SIG-M5 treated with dmso at 0.1 percent for 504 hours (cell line): ENCODE results near the gene CREBBP.

ENCODE experiments used
- DNase-seq: peaks from one replicate; lab custom pipeline; 2025; ENCODE audit not compliant: unreplicated experiment; lab: John Stamatoyannopoulos, UW

CREBBP gene

DNA sequence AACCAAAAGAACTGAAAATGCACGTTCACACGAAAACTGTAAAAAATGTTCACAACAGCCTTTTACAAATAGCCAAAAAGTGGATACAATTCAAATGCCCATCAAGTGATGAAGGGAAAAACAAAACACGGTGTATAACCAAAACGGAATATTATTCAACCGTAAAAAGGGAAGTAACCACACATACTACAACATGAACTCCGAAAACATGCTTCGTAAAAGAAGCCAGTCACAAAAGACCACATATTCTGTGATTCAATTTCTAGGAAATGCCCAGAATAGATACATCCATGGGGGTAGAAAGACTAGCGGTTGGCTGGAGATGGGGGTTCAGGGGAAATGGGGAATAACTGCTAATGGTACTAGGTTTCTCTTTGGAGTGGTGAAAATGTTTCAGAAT is 81.7 kb downstream of the CREBBP start:
- no peak for DNase-seq

DNA sequence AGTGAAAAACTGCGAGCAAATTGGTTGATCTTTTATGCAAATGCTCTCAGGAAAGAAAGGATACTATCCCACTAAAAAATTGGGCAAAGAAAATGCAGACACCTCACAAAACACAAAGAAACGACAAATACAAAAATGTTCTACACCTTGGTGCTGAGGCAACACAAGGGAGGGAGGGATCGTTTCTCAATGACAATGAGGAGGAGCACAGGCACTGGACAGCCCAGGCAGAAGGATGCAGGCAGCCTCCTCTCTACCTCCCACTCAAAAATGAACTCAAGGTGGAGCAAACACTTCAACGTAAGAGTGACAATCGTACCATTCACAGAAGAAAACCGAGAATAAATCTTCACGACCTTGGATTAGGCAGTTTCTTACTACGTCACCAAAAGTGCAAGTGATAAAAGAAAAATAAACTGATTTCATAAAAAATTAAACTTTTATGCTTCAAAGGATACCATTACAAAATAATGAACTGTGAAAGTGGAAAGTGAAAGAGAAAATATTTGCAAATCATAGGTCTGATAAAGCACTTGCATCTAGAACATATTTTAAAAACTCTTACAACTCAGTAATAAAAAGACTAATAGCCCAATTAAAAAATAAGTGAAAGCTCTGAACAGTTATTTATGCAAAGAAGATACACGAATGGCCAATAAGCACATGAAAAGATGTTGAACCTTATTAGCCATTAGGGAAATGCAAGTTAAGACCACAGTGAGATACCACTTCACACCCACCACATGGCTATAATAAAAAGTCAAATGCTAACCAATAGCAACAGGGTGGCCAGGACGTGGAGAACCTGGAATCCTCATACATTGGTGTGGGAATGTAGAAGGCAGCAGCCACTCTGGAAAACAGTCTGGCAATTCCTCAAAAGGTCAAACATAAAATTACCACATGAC is 82.4 kb downstream of the CREBBP start:
- no peak for DNase-seq

DNA sequence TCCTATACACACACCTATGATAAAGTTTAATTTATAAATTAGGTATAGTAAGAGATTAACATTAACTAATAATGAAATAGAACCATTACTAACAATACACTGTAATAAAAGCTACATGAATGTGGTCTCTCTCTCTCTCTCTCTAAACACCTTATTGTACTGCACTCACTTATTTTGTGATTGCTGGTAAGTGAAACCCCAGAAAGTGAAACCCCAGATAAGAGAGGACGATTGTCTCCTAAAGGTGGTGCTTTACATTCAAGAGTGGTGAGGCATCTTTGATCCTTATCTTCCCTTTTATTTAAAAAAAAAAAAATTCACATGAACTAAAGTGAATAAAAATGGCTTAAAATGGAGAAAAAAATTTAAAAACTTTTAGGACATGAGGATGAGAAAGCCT is 83.0 kb downstream of the CREBBP start:
- DNase-seq: no peak

DNA sequence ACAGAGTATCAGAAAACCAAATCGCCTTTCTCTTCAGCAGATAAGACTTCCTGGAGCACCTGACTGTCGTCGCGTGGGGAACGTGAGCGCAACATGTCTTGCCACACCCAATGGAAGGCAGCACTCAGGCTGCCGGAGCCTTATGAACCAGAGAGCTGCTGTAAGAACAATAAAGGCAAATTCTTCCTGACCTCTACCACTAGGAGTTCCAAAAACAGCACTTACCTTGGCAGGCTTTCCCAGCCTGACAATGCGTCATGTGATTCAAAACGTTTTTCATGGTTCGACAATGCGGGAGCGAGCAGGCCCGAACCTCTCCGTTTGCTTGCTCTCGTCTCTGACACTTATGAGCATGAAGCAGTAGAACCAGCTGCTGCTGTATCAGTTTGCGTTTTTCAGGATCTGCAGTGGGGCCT is 87.3 kb downstream of the CREBBP start:
- no peak for DNase-seq

DNA sequence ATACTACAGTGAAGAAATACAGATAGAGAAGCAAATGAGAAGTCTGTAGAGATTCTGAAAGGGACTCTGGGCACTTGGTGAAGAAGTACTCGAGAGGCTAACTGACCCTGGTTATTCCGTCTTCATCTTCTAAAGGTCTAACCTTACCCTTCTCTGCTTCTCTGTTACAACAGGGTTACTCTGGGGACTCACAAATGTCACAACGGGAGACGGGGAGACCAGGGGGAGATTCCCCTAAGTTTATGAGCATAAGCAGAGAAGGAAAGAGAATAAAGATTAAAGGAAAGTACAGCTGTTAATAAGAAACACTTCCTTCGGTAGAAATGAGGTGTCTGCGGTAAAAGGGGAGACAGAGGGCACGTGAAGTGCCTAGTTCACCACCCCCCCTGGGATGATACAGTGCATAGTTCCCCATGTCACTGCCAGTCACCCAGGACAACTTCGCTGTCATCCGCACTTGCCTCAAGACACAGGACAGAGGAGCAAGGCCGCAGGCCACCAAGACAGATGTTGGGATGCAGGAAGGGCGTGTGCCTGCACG is 88.0 kb downstream of the CREBBP start:
- DNase-seq: no peak

DNA sequence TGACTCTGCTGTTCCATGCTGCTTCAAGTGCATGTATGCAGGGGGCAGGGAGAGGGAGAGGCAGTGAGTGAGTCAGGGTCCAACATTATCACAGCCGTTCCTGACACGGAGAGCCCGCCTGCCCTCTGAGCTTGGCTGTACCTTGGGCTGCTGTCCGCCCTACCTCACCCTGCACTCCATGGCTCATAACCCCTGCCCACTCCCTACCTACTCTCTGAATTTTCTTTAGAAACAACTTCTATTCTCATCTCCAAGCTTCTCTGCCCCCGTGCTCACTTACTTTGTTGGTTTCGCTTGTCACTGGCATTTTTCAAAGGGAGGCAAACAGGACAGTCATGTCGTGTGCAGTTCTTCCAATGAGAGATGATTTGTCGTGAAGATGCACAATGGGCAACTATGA is 88.8 kb downstream of the CREBBP start:
- no peak for DNase-seq

DNA sequence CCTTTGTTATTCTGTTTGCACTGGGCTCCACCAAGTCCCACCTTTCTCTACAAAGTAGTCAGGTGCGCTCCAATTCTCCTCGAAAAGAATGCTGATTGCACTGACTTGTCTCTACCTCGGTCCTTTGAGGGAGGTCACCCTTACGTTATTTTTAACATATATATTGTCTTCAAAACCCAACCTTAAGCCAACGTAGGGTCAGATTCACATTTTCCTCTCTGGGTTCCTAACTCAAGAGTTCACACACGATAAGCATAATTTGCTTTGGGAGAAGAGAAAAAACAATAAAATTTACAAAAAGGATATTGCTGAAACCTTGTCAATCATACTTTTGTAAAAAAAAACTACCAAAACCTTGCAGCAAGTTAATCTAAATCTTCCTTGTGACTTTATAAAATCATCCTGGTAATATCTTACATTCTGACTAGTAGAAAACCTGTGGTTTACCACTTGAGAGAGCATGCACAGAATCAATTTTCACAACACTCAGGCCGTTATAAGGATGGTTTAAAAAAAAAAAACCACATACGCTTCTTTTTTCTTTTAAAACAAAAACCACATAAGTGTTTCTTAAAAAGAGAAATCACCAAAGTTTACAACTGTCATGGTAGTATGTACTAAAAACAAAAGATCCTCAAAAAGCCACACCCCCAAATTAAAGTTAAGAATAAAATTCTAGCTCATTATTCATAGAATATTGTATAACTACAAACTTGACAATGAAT is 91.0 kb downstream of the CREBBP start:
- DNase-seq: no peak

DNA sequence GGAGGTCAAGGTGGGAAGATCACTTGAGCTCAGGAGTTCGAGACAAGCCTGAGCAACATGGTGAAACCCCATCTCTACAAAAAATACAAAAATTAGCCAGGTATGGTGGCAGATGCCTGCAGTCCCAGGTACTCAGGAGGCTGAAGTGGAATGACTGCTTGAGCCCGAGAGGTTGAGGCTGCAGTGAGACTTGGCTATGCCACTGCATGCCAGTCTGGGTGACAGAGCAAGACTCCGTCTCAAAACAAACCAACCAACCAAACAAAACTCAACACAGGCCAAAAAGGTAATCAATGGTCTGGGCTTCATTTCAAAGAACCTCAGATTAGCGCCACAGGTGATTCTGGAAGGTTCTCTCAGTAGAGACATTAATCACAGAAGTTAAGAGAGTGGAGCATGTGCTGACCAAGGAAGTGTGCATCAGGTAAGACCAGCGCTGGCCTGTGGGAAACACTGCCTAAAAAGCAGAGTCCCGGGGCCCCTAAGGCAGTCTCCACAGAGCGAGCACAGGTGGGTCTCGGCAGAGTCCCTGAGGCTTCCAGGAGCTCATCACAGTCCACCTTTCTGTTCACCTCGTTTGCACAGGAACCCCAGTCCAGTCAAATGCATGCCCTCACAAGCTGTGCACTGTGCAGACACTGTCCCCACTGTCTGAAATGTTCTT is 91.7 kb downstream of the CREBBP start:
- no peak for DNase-seq

DNA sequence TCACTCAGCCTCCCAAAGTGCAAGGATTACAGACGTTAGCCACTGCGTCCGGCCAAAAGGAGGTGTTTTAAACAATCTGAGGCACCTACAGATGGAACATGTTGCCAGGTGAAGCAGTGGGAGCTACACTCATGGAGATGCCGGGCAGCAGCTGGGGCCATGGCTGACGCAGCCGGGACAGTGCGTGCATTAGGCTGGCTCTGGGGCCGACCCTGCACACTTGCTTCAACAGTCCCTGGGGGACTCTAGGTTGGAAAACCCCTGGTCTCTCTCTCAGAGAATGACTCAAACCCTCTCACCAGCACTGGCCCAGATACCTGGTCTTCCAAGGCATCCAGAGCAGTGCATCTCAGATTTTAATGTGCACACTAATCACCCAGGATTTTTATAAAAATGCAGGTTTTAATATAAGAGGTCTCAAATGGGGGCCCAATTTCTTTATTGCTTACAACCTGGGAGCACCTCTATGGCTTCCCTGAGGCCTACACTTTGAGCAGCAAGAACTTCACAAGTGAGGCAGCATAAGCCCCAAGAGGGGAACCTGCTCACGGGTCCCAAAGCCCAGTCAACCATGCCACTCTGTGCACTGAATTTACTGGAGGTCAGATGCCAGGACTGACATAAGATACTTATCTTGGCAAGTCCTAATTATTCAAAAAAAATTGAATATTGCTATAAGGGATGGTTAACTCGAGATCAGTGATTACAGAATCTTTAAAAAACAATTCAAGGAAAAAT is 92.4 kb downstream of the CREBBP start:
- no peak for DNase-seq

DNA sequence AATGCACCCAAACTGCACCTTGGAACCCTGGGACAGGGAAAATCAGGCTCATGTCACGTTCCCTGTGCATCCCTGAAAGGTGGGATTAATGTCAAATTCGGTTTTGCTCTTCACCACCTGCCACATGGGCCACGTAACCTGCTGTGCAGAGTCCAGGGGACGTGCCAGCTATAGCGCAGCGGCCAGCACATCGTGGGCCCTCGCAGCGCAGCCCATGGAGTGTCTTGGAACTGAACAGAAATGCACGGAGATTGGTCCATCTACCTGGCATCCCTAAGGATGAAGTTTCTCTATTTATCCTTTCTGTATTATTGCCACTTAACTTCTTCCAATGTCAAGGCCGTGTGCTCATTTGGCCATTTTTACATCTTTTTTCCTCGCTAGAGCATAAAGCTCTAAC is 95.1 kb downstream of the CREBBP start:
- no peak for DNase-seq

DNA sequence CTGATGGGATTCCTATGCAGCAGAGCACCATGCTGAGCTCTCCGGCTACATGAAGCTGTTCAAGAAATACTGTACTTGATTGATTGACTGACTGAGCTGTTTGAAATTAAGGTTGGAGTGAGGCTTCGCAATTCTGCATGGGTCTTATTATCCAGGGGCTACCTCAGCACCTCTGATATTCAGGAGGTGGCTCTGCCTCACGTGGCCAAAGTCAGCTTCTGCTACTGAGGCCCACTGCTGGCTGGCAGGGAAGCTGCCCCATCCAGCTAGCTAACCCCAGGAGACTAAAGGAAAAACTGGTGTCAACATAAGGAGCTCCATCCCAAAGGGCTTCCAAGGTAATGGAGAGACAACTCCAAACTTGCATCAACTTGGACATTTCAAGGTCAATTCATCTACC is 97.0 kb downstream of the CREBBP start:
- DNase-seq: no peak

DNA sequence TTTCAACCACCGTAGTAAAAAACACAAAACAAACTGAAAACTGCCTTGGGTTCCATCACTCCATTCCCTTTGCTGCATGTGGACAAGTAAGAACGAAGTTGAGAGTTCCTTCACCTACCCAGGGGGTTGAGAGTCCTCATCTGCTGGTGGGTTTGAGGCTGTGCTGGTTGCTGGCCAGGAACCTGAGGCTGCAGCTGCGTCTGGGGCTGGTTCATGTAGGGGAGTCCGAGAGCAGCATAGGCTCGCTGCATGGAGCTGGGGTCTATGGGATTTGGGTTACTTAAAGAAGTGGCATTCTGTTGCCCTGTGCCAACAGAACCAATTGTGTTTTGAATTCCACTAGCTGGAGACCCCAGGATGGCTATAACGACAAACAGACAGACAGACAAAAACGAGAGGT is 97.9 kb downstream of the CREBBP start:
- DNase-seq: no peak

DNA sequence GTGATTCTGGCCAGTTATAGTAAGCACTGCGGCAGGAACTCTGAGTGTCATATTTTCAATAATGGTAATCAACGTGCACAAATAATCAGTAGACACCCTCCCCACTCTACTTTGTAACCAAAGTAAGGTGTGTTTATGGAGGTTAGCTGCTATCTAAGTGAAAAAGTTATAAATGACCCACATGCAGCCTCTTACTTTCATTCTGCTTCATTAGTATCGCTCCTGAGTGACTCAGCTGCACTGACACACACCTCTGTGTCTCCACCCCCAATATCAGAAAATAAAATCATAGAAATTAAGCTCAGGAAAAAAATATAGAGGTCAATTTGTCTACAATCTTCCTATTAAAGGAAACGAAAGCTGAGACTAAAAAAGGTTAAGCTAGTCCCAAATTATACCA is 99.1 kb downstream of the CREBBP start:
- DNase-seq: no peak

DNA sequence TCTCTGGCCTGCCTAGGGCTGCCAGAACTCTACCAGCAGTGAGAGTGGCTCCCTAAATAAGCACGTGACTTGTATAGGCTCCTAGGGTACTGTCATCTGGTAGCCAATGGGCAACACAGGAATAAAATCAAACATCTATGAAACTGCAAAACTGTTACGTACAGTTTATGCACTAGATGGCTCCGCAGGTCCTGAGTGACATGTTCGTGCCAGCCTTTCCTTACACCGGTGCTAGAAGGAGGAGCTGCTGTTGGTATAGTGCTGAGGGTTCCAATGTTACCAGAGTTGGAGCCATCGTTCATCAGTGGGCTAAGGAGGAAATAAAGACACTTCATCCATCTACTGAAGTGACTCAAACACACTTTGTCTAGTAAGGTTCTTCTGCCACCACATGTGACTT is 99.9 kb downstream of the CREBBP start:
- DNase-seq: no peak

DNA sequence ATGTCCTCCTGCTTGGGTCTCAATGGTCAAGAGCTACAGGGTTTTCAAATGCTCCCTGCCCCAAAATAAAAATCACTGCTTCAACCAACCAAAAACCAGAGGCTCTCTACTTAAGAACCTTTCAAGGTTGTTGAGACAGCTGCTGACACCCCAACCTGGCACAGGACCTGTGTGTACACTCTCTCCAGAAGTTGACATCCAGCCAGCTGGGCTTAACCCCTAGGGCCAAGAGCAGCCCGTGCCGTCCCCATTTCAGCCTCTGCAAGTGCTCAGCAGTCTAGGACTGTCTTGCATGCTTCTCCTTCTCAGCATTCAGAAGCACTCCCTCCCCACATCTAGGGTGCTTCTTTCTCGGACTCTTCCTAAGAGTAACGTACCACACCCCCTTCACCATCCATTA is 104.2 kb downstream of the CREBBP start:
- no peak for DNase-seq

DNA sequence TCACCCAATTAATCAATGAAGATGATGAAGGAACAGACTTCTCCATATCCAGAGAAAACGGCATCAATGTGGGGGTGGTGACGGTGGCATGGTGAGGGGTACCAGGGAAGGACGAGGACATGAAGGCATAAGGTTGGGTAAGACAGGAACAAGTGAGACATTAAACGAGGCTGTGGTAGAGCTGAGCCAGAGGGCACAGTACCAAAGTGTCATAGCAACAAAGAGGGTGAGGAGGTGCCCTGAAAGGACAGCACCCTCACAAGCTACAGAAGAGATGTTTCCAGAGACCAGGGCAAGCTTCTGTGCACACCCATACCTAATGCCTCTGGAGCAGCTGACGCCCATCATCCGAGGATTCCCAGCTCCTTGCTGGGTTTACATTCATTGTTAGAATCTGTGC is 105.7 kb downstream of the CREBBP start:
- no peak for DNase-seq

DNA sequence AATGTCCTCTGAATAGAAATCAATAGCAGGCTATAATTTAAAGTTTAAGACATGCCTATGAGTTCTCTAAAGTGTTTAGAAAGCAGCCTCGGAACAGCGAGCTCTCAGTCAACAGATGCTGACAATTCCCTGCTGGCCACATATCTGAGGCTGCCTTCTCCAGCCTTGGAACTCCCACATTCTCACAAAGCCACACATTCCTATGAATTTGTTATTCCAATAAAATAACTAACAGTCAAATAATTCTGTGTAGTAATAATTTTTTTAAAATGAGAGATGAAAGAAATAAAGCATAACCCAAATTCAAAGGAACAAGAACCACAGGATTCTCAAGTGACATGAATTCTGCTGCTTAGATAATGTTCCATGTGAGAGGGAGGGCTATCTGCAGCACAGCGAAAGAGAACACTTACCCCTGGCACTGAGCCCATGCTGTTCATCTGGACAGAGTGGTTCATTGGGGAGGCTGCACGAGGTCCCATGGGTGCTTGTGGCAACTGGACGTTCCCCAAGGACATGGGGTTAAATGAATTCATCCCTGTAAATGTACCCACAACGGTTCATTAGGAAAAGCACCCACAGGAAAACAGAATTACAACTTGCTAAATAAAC is 106.3 kb downstream of the CREBBP start:
- no peak for DNase-seq

DNA sequence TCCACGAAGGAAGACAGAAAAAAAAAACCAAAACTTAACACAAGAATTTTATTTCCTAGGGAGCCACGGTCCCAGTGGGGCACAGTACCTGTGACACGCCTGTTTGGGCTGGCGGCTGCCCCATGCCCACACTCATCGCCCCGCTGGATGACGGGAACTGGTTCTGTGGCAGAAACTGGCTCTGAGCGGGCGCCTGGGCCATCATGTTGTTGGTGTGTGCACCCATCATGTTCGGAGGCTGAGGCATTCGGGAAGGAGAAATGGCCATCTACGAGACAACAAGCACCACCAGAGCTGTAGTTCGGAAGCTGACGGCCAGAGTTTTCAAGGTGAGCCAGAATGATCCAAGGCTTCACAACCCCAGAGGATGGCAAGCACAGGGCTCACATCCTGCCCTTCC is 106.8 kb downstream of the CREBBP start:
- no peak for DNase-seq

DNA sequence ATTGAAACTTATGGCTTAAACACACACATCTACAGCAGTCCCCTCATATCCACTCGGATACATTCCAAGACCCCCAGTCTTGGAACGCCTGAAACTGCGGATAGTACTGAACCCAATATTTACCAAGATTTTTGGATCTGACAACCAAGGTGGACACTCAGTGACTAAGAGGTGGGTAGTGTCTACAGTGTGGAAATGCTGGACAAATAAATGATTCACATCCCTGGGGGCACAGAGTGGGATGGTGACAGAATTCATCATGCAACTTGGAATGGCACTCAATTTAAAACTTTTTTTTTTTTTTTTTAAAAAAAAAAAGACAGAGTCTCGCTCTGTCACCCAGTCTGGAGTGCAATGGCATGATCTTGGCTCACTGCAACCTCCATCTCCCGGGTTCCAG is 109.0 kb downstream of the CREBBP start:
- no peak for DNase-seq

DNA sequence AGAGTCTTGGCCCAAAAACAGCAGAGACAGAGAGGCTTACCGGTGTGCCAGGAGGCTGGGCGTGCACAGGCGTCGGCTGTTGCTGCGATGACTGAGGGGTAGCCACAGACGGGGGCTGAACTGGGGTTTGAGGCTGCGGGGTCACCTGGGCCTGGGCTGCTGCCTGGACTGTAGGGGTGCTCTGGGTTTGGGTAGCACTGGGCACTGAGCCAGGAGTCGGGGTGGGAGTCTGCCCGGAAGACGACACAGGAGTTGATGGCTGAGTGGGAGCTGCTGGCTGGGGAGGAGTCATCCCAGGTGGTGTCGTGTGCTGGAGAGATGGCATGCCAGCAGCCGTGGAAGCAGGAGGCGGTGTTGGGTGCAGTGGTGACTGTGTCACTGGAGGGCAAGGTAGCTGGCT is 110.0 kb downstream of the CREBBP start:
- DNase-seq: no peak

DNA sequence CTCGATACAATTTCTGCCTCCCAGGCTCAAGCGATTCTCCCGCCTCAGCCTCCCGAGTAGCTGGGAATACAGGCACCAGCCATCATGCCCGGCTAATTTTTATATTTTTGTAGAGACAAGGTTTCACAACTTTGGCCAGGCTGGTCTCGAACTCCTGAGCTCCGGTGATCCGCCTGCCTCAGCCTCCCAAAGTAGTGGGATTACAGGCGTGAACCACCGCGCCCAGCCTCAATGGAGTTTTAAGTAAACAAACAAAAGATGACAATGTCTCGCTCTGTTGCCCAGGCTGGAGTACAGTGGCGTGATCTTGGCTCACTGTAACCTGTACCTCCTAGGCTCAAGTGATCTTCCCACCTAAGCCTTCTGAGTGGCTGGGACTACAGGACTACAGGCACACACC is 110.6 kb downstream of the CREBBP start:
- DNase-seq: no peak
